Neural progenitor cell (in vitro differentiated cells): ENCODE results near the gene ME1. TPM values are rescaled to one million over a fixed set of nuclear protein-coding genes. Genes with fewer than 3 reads are reported as not detected.

ENCODE experiments used
- DNase-seq: peaks from one replicate; pipeline ENCODE4 v3.0.0-alpha.2; 2016; ENCODE audit warnings: low spot score
- H2AFZ ChIP-seq: fragments of 200-600 bp; sonication (generic); replicated peaks from 2 replicates; pipeline ENCODE4 v1.6.1; 2016; ENCODE audit warnings: antibody characterized with exemption
- H3F3A ChIP-seq: fragments of 200-600 bp; sonication (generic); 2 replicates; pipeline ENCODE4 v1.6.1; 2016; ENCODE audit warnings: antibody characterized with exemption, low read depth
- H3K27ac ChIP-seq: fragments of 200-600 bp; sonication (generic); 2 replicates; pipeline ENCODE4 v1.5.1; 2016; ENCODE audit warnings: mild to moderate bottlenecking
- H3K27me3 ChIP-seq: fragments of 200-600 bp; sonication (generic); 2 replicates; pipeline ENCODE4 v1.6.1; 2016; ENCODE audit warnings: mild to moderate bottlenecking, moderate library complexity
- H3K36me3 ChIP-seq: fragments of 200-600 bp; sonication (generic); 2 replicates; pipeline ENCODE4 v1.5.1; 2016
- H3K4me1 ChIP-seq: fragments of 200-600 bp; sonication (generic); 2 replicates; pipeline ENCODE4 v1.6.1; 2016; ENCODE audit warnings: mixed run types
- H3K4me2 ChIP-seq: fragments of 200-600 bp; sonication (generic); 2 replicates; pipeline ENCODE4 v1.6.1; 2016
- H3K4me3 ChIP-seq: fragments of 200-600 bp; sonication (generic); 2 replicates; pipeline ENCODE4 v1.5.1; 2016
- H3K79me2 ChIP-seq: fragments of 200-600 bp; sonication (generic); 2 replicates; pipeline ENCODE4 v1.6.1; 2016; ENCODE audit warnings: low read depth
- H3K9ac ChIP-seq: fragments of 200-600 bp; sonication (generic); 2 replicates; pipeline ENCODE4 v1.6.1; 2016
- H3K9me3 ChIP-seq: fragments of 200-600 bp; sonication (generic); 2 replicates; pipeline ENCODE4 v1.5.1; 2016; ENCODE audit warnings: low read depth
- H4K20me1 ChIP-seq: fragments of 200-600 bp; sonication (generic); 2 replicates; pipeline ENCODE4 v1.6.1; 2016; ENCODE audit warnings: low read depth
- H3K27ac Mint-ChIP-seq: 3 replicates; pipeline ENCODE4 v1.8.0; 2021; ENCODE audit warnings: mixed read lengths
- H3K27me3 Mint-ChIP-seq: 2 replicates; pipeline ENCODE4 v1.8.0; 2022; ENCODE audit warnings: low read depth, mild to moderate bottlenecking, inconsistent platforms, moderate library complexity, mixed read lengths; ENCODE audit not compliant: insufficient read depth
- H3K36me3 Mint-ChIP-seq: 3 replicates; pipeline ENCODE4 v1.8.0; 2021; ENCODE audit warnings: mixed read lengths
- H3K4me1 Mint-ChIP-seq: 3 replicates; pipeline ENCODE4 v1.8.0; 2021; ENCODE audit warnings: mixed read lengths
- H3K4me3 Mint-ChIP-seq: 3 replicates; pipeline ENCODE4 v1.8.0; 2021; ENCODE audit warnings: mild to moderate bottlenecking, moderate library complexity, mixed read lengths
- H3K9me3 Mint-ChIP-seq: 3 replicates; pipeline ENCODE4 v1.8.0; 2020; ENCODE audit warnings: mixed read lengths
- CTCF ChIP-seq: fragments of 200-600 bp; sonication (generic); IDR thresholded peaks from 2 replicates; pipeline ENCODE4 v1.5.1; 2017; ENCODE audit warnings: antibody characterized with exemption, mild to moderate bottlenecking
- EZH2 ChIP-seq: fragments of 200-600 bp; sonication (generic); IDR thresholded peaks from 2 replicates; pipeline ENCODE4 v1.6.1; 2017; ENCODE audit warnings: antibody characterized with exemption, mild to moderate bottlenecking, moderate library complexity
- EZH2phosphoT487 ChIP-seq: fragments of 200-600 bp; sonication (generic); IDR thresholded peaks from 2 replicates; pipeline ENCODE4 v1.6.1; 2017; ENCODE audit warnings: antibody characterized with exemption
- total RNA-seq: library from RNA; depleted of rRNA; stranded (reverse); fragments of >200 nt; gene quantifications from 2 replicates; pipeline ENCODE4 v1.2.3, GENCODE V29; 2015; ENCODE audit warnings: low replicate concordance

Gene ME1
- total RNA-seq, 1 donor from 2014 or later: 2.8 TPM

- Mint-ChIP-seq H3K4me3 (no peak overlapping the region), H3K36me3 (peaks cover 33% of the 10 kb centered on the region), H3K9me3 (no peaks in the 10 kb centered on the region), H3K27me3 (peaks cover 5% of the 10 kb centered on the region), H3K4me1 (no peaks in the 10 kb centered on the region), H3K27ac (no peak overlapping the region)
- Histone ChIP-seq H3K9me3 (no peaks in the 10 kb centered on the region), H4K20me1 (peaks cover 18% of the 10 kb centered on the region), H3K4me1 (no peaks in the 10 kb centered on the region), H2AFZ (no peak overlapping the region), H3K79me2 (peaks cover 12% of the 10 kb centered on the region), H3K36me3 (peaks cover 14% of the 10 kb centered on the region), H3K4me3 (no peak overlapping the region), H3F3A (no peaks in the 10 kb centered on the region), H3K9ac (no peak overlapping the region), H3K27me3 (no peaks in the 10 kb centered on the region), H3K27ac (no peak overlapping the region), H3K4me2 (no peak overlapping the region)
- TF ChIP-seq EZH2phosphoT487 (no peak), CTCF (no peak), EZH2 (no peak)
- no peak for DNase-seq
These were observed 245.8 kb downstream of the ME1 start for GRCh38 chr6:83185096-83185495.

- no peak overlapping the region for H2AFZ ChIP-seq
These were observed 247.6 kb downstream of the ME1 start for GRCh38 chr6:83183082-83183828.

GRCh38 chr6:83182114-83182513 is 248.7 kb downstream of the ME1 start:
- H3K36me3 Mint-ChIP-seq: peaks cover 25% of the 10 kb centered on the region
- Histone ChIP-seq H3K4me3 (no peak overlapping the region), H3K9me3 (no peaks in the 10 kb centered on the region), H3K4me2 (no peak overlapping the region), H3K9ac (no peak overlapping the region), H3K4me1 (no peaks in the 10 kb centered on the region), H3K27me3 (no peaks in the 10 kb centered on the region), H3K27ac (no peak overlapping the region), H3F3A (no peaks in the 10 kb centered on the region), H3K36me3 (peaks cover 3% of the 10 kb centered on the region), H3K79me2 (no peaks in the 10 kb centered on the region), H2AFZ (no peak overlapping the region), H4K20me1 (peaks cover 6% of the 10 kb centered on the region)
- no peaks in the 10 kb centered on the region for H3K9me3 Mint-ChIP-seq
- no peak overlapping the region for H3K4me3 Mint-ChIP-seq
- no peak for DNase-seq
- no peak overlapping the region for H3K27ac Mint-ChIP-seq
- H3K4me1 Mint-ChIP-seq: no peaks in the 10 kb centered on the region
- no peak for TF ChIP-seq EZH2phosphoT487
- TF ChIP-seq EZH2: no peak
- no peak for TF ChIP-seq CTCF
- H3K27me3 Mint-ChIP-seq: peaks cover 5% of the 10 kb centered on the region

More at GRCh38 chr6:83183082-83183828, 247.6 kb downstream of the ME1 start:
- Histone ChIP-seq H3F3A (no peaks in the 10 kb centered on the region), H3K4me1 (no peaks in the 10 kb centered on the region), H3K4me2 (no peak overlapping the region), H4K20me1 (peaks cover 6% of the 10 kb centered on the region), H3K27ac (no peak overlapping the region), H3K9ac (no peak overlapping the region), H3K36me3 (peaks cover 11% of the 10 kb centered on the region), H3K79me2 (no peaks in the 10 kb centered on the region), H3K27me3 (no peaks in the 10 kb centered on the region), H3K9me3 (no peaks in the 10 kb centered on the region), H3K4me3 (no peak overlapping the region)
- TF ChIP-seq EZH2phosphoT487 (no peak), EZH2 (no peak), CTCF (no peak)
- Mint-ChIP-seq H3K9me3 (no peaks in the 10 kb centered on the region), H3K4me1 (no peaks in the 10 kb centered on the region), H3K36me3 (peaks cover 22% of the 10 kb centered on the region), H3K4me3 (no peak overlapping the region), H3K27me3 (peaks cover 5% of the 10 kb centered on the region), H3K27ac (no peak overlapping the region)
- DNase-seq: no peak
